IMR-90 (cell line): ENCODE data around the gene ENO3. TPM values are rescaled to one million over a fixed set of nuclear protein-coding genes. Genes with fewer than 3 reads are reported as not detected.
A peak's percentile ranks its signal among the peaks of the same experiment; 100 is the strongest.

ENCODE experiments used
- ATAC-seq: fragments of 200-7000 bp; cut with Tn5 transposase; 2 replicates; pipeline ENCODE4 v1.9.1; 2020; ENCODE audit warnings: low read depth, mild to moderate bottlenecking, moderate library complexity
- BruUV-seq: library from RNA; stranded (reverse); fragments of 400-500 nt; replicated peaks from 2 replicates; lab custom pipeline; 2021; lab: Mats Ljungman, UMichigan
- CTCF ChIA-PET: fragments of 300-600 bp; formaldehyde crosslinking; extraction: SDS; loops from one replicate; lab custom pipeline; 2021; ENCODE audit warnings: antibody characterized with exemption; lab: Yijun Ruan, JAX
- POLR2A ChIA-PET: fragments of 300-600 bp; sonication (Branson Sonifier 250); formaldehyde crosslinking; loops from one replicate; lab custom pipeline; 2022; ENCODE audit warnings: antibody characterized with exemption; ENCODE audit not compliant: unreplicated experiment; lab: Charles Lee
- DNase-seq: peaks from one replicate; pipeline ENCODE4 v3.0.0; 2013
- H2AFZ ChIP-seq: replicated peaks from 2 replicates; pipeline ENCODE3; 2013; ENCODE audit warnings: low read length, mild to moderate bottlenecking; ENCODE audit not compliant: poor library complexity
- H2AK5ac ChIP-seq: 2 replicates; pipeline ENCODE4 v1.6.1; 2013; ENCODE audit warnings: low read depth, low read length, inconsistent platforms
- H2AK9ac ChIP-seq: replicated peaks from 2 replicates; pipeline ENCODE3; 2013; ENCODE audit warnings: mild to moderate bottlenecking, low read depth, low read length, moderate library complexity; ENCODE audit not compliant: poor library complexity
- H2BK120ac ChIP-seq: 2 replicates; pipeline ENCODE4 v1.6.1; 2013; ENCODE audit warnings: low read depth, low read length, inconsistent platforms
- H2BK15ac ChIP-seq: 3 replicates; pipeline ENCODE4 v1.6.1; 2013; ENCODE audit warnings: low read depth, low read length, inconsistent platforms
- H2BK20ac ChIP-seq: 2 replicates; pipeline ENCODE4 v1.6.1; 2013; ENCODE audit warnings: low read depth, mild to moderate bottlenecking, inconsistent platforms, low read length, moderate library complexity
- H2BK5ac ChIP-seq: 2 replicates; pipeline ENCODE4 v1.6.1; 2013; ENCODE audit warnings: mild to moderate bottlenecking, low read depth, low read length, inconsistent platforms; ENCODE audit not compliant: poor library complexity, severe bottlenecking
- H3K14ac ChIP-seq: replicated peaks from 2 replicates; pipeline ENCODE4 v1.6.1; 2013; ENCODE audit warnings: low read depth, low read length, inconsistent platforms
- H3K18ac ChIP-seq: 2 replicates; pipeline ENCODE4 v1.6.1; 2013; ENCODE audit warnings: low read depth, low read length, control low read depth
- H3K23ac ChIP-seq: 2 replicates; pipeline ENCODE4 v1.6.1; 2013; ENCODE audit warnings: low read depth, low read length, inconsistent platforms
- H3K27ac ChIP-seq: 2 replicates; pipeline ENCODE4 v1.5.1; 2013; ENCODE audit warnings: mild to moderate bottlenecking, control low read depth, low read length; ENCODE audit not compliant: insufficient read depth
- H3K27me3 ChIP-seq: 2 replicates; pipeline ENCODE4 v1.6.1; 2013; ENCODE audit warnings: low read length; ENCODE audit not compliant: control insufficient read depth, insufficient read depth
- H3K36me3 ChIP-seq: 2 replicates; pipeline ENCODE4 v1.6.1; 2013; ENCODE audit warnings: low read length, mixed read lengths; ENCODE audit not compliant: control insufficient read depth, insufficient read depth
- H3K4ac ChIP-seq: 2 replicates; pipeline ENCODE4 v1.6.1; 2013; ENCODE audit warnings: low read depth, low read length, inconsistent platforms
- H3K4me1 ChIP-seq: 2 replicates; pipeline ENCODE4 v1.6.1; 2013; ENCODE audit warnings: low read length, mixed read lengths; ENCODE audit not compliant: control insufficient read depth, insufficient read depth
- H3K4me2 ChIP-seq: 2 replicates; pipeline ENCODE4 v1.6.1; 2013; ENCODE audit warnings: low read depth, mild to moderate bottlenecking, control low read depth, low read length, moderate library complexity
- H3K4me3 ChIP-seq: 2 replicates; pipeline ENCODE4 v1.5.1; 2013; ENCODE audit warnings: low read depth, mild to moderate bottlenecking, control low read depth, low read length, moderate library complexity; ENCODE audit not compliant: insufficient read depth
- H3K56ac ChIP-seq: 2 replicates; pipeline ENCODE4 v1.6.1; 2013; ENCODE audit warnings: low read length, inconsistent platforms; ENCODE audit not compliant: insufficient read depth; ENCODE audit errors: extremely low read depth
- H3K79me1 ChIP-seq, 2 experiments: 2 replicates each; pipeline ENCODE4 v1.6.1; 2013; ENCODE audit warnings: low read length in 2 of 2, inconsistent platforms in 1 of 2, low read depth in 1 of 2
- H3K9ac ChIP-seq: 2 replicates; pipeline ENCODE4 v1.6.1; 2013; ENCODE audit warnings: low read depth, low read length, control low read depth
- H3K9me1 ChIP-seq: 2 replicates; pipeline ENCODE4 v1.6.1; 2013; ENCODE audit warnings: low read length, inconsistent platforms; ENCODE audit not compliant: insufficient read depth
- H3K9me3 ChIP-seq: 2 replicates; pipeline ENCODE4 v1.6.1; 2013; ENCODE audit warnings: low read length; ENCODE audit not compliant: control insufficient read depth, insufficient read depth
- H4K20me1 ChIP-seq: 2 replicates; pipeline ENCODE4 v1.6.1; 2013; ENCODE audit warnings: low read length, inconsistent platforms; ENCODE audit not compliant: insufficient read depth
- H4K5ac ChIP-seq: 2 replicates; pipeline ENCODE4 v1.6.1; 2013; ENCODE audit warnings: mild to moderate bottlenecking, low read depth, low read length, control low read depth
- H4K8ac ChIP-seq, 2 experiments: 2 replicates each; pipeline ENCODE4 v1.6.1; 2013; ENCODE audit warnings: low read depth in 2 of 2, low read length in 2 of 2, control low read depth in 1 of 2, inconsistent platforms in 1 of 2
- H4K91ac ChIP-seq: 2 replicates; pipeline ENCODE4 v1.6.1; 2013; ENCODE audit warnings: low read depth, low read length, inconsistent platforms; ENCODE audit not compliant: insufficient read depth
- CEBPB ChIP-seq: IDR thresholded peaks from 2 replicates; pipeline ENCODE4 v1.6.1; 2012; ENCODE audit warnings: low read depth, low read length, improper control_type of control experiment
- CHD1 ChIP-seq: IDR thresholded peaks from 2 replicates; pipeline ENCODE4 v1.6.1; 2012; ENCODE audit warnings: low read depth, low read length, improper control_type of control experiment
- CTCF ChIP-seq: conservative IDR thresholded peaks from 2 replicates; pipeline ENCODE4 v1.5.1; 2012; ENCODE audit warnings: mild to moderate bottlenecking, low read depth, low read length, improper control_type of control experiment
- MAZ ChIP-seq: IDR thresholded peaks from 2 replicates; pipeline ENCODE4 v1.6.1; 2012; ENCODE audit warnings: low read depth, mild to moderate bottlenecking, low read length, improper control_type of control experiment, moderate library complexity, borderline replicate concordance
- MXI1 ChIP-seq: IDR thresholded peaks from 2 replicates; pipeline ENCODE4 v1.6.1; 2012; ENCODE audit warnings: low read depth, mild to moderate bottlenecking, low read length, moderate library complexity, borderline replicate concordance
- WGBS, 2 experiments: methylation state at CpG; one replicate each; pipeline versions ENCODE4 v1.1.5 to v1.1.7; 2013; ENCODE audit warnings: missing lambda C conversion rate in 2 of 2; ENCODE audit not compliant: insufficient read length in 1 of 2; ENCODE audit errors: extremely low coverage in 2 of 2; 5-methylcytosine and 5-hydroxymethylcytosine counted together
- dilution Hi-C: fragments of 300-500 bp; cut with HindIII; formaldehyde crosslinking; loops from one replicate; pipeline ENCODE4 v1.14.3; 2018; ENCODE audit warnings: low sequenced_read_pairs; ENCODE audit not compliant: unreplicated experiment
- in situ Hi-C: fragments of 300-500 bp; cut with MboI; formaldehyde crosslinking; loops from 3 replicates; pipeline ENCODE4 v1.14.3; 2019; ENCODE audit warnings: low sequenced_read_pairs, inconsistent platforms, mixed read lengths
- intact Hi-C: fragments of 100-400 bp; cut with micrococcal nuclease; formaldehyde crosslinking; loops from 2 replicates; pipeline ENCODE4 v1.10.0; 2022
- polyA plus RNA-seq, 3 experiments: library from polyadenylated mRNA; depleted of rRNA; stranded (reverse); fragments of >200 nt; gene quantifications; 2 replicates each; pipeline ENCODE4 v1.2.3, GENCODE V29; 2012; ENCODE audit warnings: low replicate concordance in 1 of 3
- total RNA-seq: library from RNA; depleted of rRNA; stranded (reverse); fragments of >200 nt; gene quantifications from 2 replicates; pipeline ENCODE4 v1.2.3, GENCODE V29; 2012

ENO3 gene
- total and polyA plus RNA-seq, 2 of the 4 experiments (the other 2 are of a cell fraction) = 1.4 to 5.1 TPM

DNA sequence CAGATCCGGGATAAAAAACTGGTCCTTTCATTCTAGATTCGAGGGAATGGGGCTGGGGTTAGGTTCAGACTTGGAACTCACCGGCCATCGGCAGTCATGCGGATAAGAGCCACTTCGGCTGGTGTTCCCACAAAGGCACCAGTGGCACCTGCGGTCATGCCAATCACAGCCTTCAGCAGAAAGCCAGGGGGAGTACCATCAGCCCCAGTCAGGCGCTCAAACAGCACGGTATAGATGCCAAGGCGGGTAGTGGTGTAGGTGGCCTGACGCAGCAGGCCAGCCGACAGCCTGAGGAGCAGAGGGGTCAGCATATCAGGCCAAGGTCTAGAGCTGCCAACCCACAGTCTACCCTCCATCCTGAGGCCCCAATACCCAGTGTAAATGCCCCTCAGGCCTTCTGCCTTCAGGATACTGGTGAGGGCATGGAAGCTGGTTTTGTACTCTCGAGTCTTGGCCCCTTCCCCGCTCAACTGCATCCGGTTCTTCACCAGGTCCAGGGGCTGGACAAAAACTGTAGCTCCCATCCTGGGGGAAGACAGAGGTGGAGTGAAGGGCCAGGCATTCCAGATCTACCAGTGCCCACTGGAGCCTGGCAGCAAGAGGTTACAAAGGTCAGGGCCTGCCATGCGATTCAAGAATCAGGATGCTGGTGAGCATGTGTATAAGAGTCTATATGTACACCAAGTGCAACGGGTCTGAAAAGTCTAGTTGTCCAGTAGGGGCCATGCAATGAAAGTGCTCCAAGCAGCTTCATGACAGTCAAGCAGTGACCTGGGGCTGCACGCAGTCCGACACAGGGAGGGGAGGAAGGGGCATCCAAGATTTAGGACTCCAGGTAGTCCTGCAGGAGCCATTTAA is 12.0 kb upstream of the ENO3 start (continued):
- no peak for TF ChIP-seq MAZ
- TF ChIP-seq MXI1 = no peak

- Histone ChIP-seq H3K23ac (peak overlapping the region; percentile 99), H2AK9ac (peak overlapping the region; percentile 97), H3K27me3 (no peaks in the 10 kb centered on the region), H3K9ac (peak overlapping the region; percentile 81), H3K56ac (peak overlapping the region; percentile 74), H4K8ac (peak overlapping the region; percentile 1 to 71; a peak in 2 of 4 replicates), H4K91ac (peak overlapping the region; percentile 51), H3K79me1 (peaks cover 21 to 56% of the 10 kb centered on the region in 2 experiments; a peak in 3 of 4 replicates), H3K18ac (no peak overlapping the region), H3K4me2 (peak overlapping the region; percentile 94), H2BK5ac (peak overlapping the region; percentile 47), H2BK20ac (no peak overlapping the region), H3K4me3 (peak overlapping the region; percentile 68), H2AFZ (peak overlapping the region; percentile 89), H3K14ac (peak overlapping the region; percentile 86), H3K36me3 (peaks cover 38% of the 10 kb centered on the region), H2BK120ac (no peak overlapping the region), H3K27ac (peak overlapping the region; percentile 71), H3K9me1 (peaks cover 10% of the 10 kb centered on the region), H4K5ac (no peak overlapping the region), H3K4ac (peak overlapping the region; percentile 82), H4K20me1 (peaks cover 33% of the 10 kb centered on the region), H2AK5ac (peak overlapping the region; percentile 81), H3K9me3 (no peaks in the 10 kb centered on the region), H2BK15ac (no peak overlapping the region), H3K4me1 (peaks cover 9% of the 10 kb centered on the region)
- in situ Hi-C loops = no loop called here
- POLR2A ChIA-PET = interaction anchor here (0.9 to 2.0 kb wide), 2 partner anchors 27 to 31 kb away, joined by 3 to 14 read pairs; partner anchors contain the start of gene SPAG7
- dilution Hi-C loops = no loop called here
- intact Hi-C loops = no loop called here
- WGBS, 2 experiments = 4% methylated on average over 7 of the region's 16 CpGs; no CpG with 5 or more reads in 1 of the 2 experiments
- no TSS peak for BruUV-seq
- no peak for TF ChIP-seq CHD1
- no peak for TF ChIP-seq CTCF
- peak; percentile 84 for TF ChIP-seq CEBPB
- CTCF ChIA-PET = interaction anchor here (0.5 to 1.6 kb wide), 2 partner anchors 28 to 41 kb away, joined by 3 read pairs; partner anchors contain the start of gene SPAG7
- no peak for DNase-seq
- ATAC-seq = no peak; the same call in 1 of the 2 replicates
Observed at GRCh38 chr17:4939546-4939795, 11.4 kb upstream of the ENO3 start.
